GM10248 (cell line): ENCODE data around the gene LARP1.
"Not testable (repeated sequence)": the region's sequence is repeated elsewhere in the genome, so short reads cannot be mapped to it uniquely, and the experiment has no call there.

ENCODE experiments used
- CTCF ChIA-PET: fragments of 300-600 bp; sonication (Branson Sonifier 250); formaldehyde crosslinking; extraction: SDS; loops from one replicate; lab custom pipeline; 2021; ENCODE audit warnings: antibody characterized with exemption; lab: Yijun Ruan, JAX
- POLR2A ChIA-PET: fragments of 350-650 bp; sonication (Branson Sonifier 250); formaldehyde crosslinking; extraction: SDS; loops from one replicate; lab custom pipeline; 2020; ENCODE audit warnings: antibody characterized with exemption; lab: Yijun Ruan, JAX
- DNase-seq: peaks from one replicate; pipeline ENCODE4 v3.0.0; 2012; ENCODE audit errors: extremely low spot score
- CTCF ChIP-seq: IDR thresholded peaks from 2 replicates; pipeline ENCODE4 v1.5.1; 2012; ENCODE audit warnings: mild to moderate bottlenecking, low read depth; ENCODE audit errors: extremely low read depth, missing control alignments, control extremely low read depth

The LARP1 gene

GRCh38 chr5:154816891-154817492 is 61.8 kb downstream of the LARP1 start:
- CTCF ChIA-PET = interaction anchor here (1.7 kb wide), 1 partner anchor 18 kb away, joined by 3 read pairs; no protein-coding TSS in a partner anchor

GRCh38 chr5:154817815-154818214 is 62.6 kb downstream of the LARP1 start:
- CTCF ChIA-PET = interaction anchor here (1.7 to 1.9 kb wide), 2 partner anchors 8 to 17 kb away, joined by 3 to 5 read pairs; no protein-coding TSS in a partner anchor
- POLR2A ChIA-PET = no interaction called here

More at GRCh38 chr5:154816891-154817492, 61.8 kb downstream of the LARP1 start:
- TF ChIP-seq CTCF = no peak
- POLR2A ChIA-PET = no interaction called here
- no peak for DNase-seq

GRCh38 chr5:154818471-154819116 is 63.4 kb downstream of the LARP1 start:
- CTCF ChIA-PET = interaction anchor here (0.9 to 1.9 kb wide), 2 partner anchors 9 to 169 kb away, joined by 3 to 5 read pairs; no protein-coding TSS in a partner anchor
- POLR2A ChIA-PET = no interaction called here
- no peak for DNase-seq
- no peak for TF ChIP-seq CTCF

More at GRCh38 chr5:154817815-154818214, 62.6 kb downstream of the LARP1 start:
- TF ChIP-seq CTCF = no peak
- no peak for DNase-seq

- POLR2A ChIA-PET = no interaction called here
- CTCF ChIA-PET = interaction anchor here (0.9 to 1.9 kb wide), 3 partner anchors 10 to 170 kb away, joined by 3 to 5 read pairs (median 3); no protein-coding TSS in a partner anchor
- no peak for DNase-seq
- TF ChIP-seq CTCF = no peak
Measured at GRCh38 chr5:154819546-154819945, 64.4 kb downstream of the LARP1 start.

- no peak for DNase-seq
- TF ChIP-seq CTCF = no peak
- ChIA-PET POLR2A (no interaction called here), CTCF (interaction anchor here (1.2 kb wide), 1 partner anchor 9 kb away, joined by 3 read pairs; no protein-coding TSS in a partner anchor)
Measured at GRCh38 chr5:154820383-154820782, 65.2 kb downstream of the LARP1 start.

GRCh38 chr5:154822896-154823295 is 67.7 kb downstream of the LARP1 start:
- CTCF ChIA-PET = interaction anchor here (0.9 to 1.3 kb wide), 3 partner anchors 18 to 173 kb away, joined by 3 read pairs; no protein-coding TSS in a partner anchor
- DNase-seq, POLR2A ChIA-PET: not testable (repeated sequence)
